WERI-Rb-1 (cell line): ENCODE measurements around the gene CDKAL1.
"Not testable (repeated sequence)": the region's sequence is repeated elsewhere in the genome, so short reads cannot be mapped to it uniquely, and the experiment has no call there.

ENCODE experiments used
- DNase-seq: peaks from one replicate; pipeline ENCODE4 v3.0.0-alpha.2; 2020
- H3K27ac ChIP-seq: fragments of 250-450 bp; sonication (Bioruptor Pico); 2 replicates; pipeline ENCODE4 v1.5.1; 2020; ENCODE audit warnings: mild to moderate bottlenecking, moderate library complexity
- H3K27me3 ChIP-seq: fragments of 250-450 bp; sonication (Bioruptor Pico); 2 replicates; pipeline ENCODE4 v1.5.1; 2021; ENCODE audit warnings: mild to moderate bottlenecking, low read depth, moderate library complexity; ENCODE audit not compliant: insufficient read depth, severe bottlenecking
- H3K36me3 ChIP-seq: fragments of 250-450 bp; sonication (Bioruptor Pico); 2 replicates; pipeline ENCODE4 v1.5.1; 2020; ENCODE audit warnings: mild to moderate bottlenecking, moderate library complexity
- H3K4me3 ChIP-seq: 2 replicates; pipeline ENCODE4 v1.5.1; 2011; ENCODE audit warnings: low read depth, mild to moderate bottlenecking, control low read depth, low read length
- H3K9me3 ChIP-seq: fragments of 250-450 bp; sonication (Bioruptor Pico); 2 replicates; pipeline ENCODE4 v1.5.1; 2021; ENCODE audit warnings: mild to moderate bottlenecking, moderate library complexity; ENCODE audit not compliant: severe bottlenecking
- CTCF ChIP-seq: IDR thresholded peaks from 2 replicates; pipeline ENCODE4 v1.5.1; 2011; ENCODE audit warnings: low read depth, mild to moderate bottlenecking, control low read depth, inconsistent platforms, low read length

CDKAL1 gene

GRCh38 chr6:20610636-20611370 is 76.5 kb downstream of the CDKAL1 start:
- H3K27ac ChIP-seq, result no peak overlapping the region
- DNase-seq, result no peak
- no peak for TF ChIP-seq CTCF

GRCh38 chr6:20617537-20617936 is 83.3 kb downstream of the CDKAL1 start:
- not testable (repeated sequence) for H3K27ac ChIP-seq

More at GRCh38 chr6:20610636-20611370, 76.5 kb downstream of the CDKAL1 start:
- Histone ChIP-seq H3K36me3 (peaks cover 4% of the 10 kb centered on the region), H3K9me3 (peaks cover 5% of the 10 kb centered on the region), H3K27me3 (no peaks in the 10 kb centered on the region), H3K4me3 (no peak overlapping the region)

GRCh38 chr6:20620043-20620442 is 85.8 kb downstream of the CDKAL1 start:
- Histone ChIP-seq H3K36me3 (peaks cover 9% of the 10 kb centered on the region), H3K9me3 (peaks cover 4% of the 10 kb centered on the region), H3K4me3 (no peak overlapping the region), H3K27me3 (no peaks in the 10 kb centered on the region), H3K27ac (no peak overlapping the region)
- DNase-seq, result no peak
- no peak for TF ChIP-seq CTCF

More at GRCh38 chr6:20617537-20617936, 83.3 kb downstream of the CDKAL1 start:
- H3K36me3 ChIP-seq, H3K27me3 ChIP-seq, H3K9me3 ChIP-seq, H3K4me3 ChIP-seq, DNase-seq: not testable (repeated sequence)

GRCh38 chr6:20623761-20624160 is 89.5 kb downstream of the CDKAL1 start:
- peaks cover 5% of the 10 kb centered on the region; the same call in 1 of the 2 replicates for H3K36me3 ChIP-seq
- no peak for TF ChIP-seq CTCF
- DNase-seq, result no peak
- H3K4me3 ChIP-seq, result no peak overlapping the region
- no peaks in the 10 kb centered on the region for H3K9me3 ChIP-seq
- no peak overlapping the region for H3K27ac ChIP-seq
- H3K27me3 ChIP-seq, result no peaks in the 10 kb centered on the region

- no peak for DNase-seq
- H3K36me3 ChIP-seq, result peaks cover 1% of the 10 kb centered on the region; the same call in 1 of the 2 replicates
- no peak overlapping the region for H3K4me3 ChIP-seq
- no peak overlapping the region for H3K27ac ChIP-seq
- H3K9me3 ChIP-seq, result no peaks in the 10 kb centered on the region
- H3K27me3 ChIP-seq, result no peaks in the 10 kb centered on the region
- no peak for TF ChIP-seq CTCF
Measured at GRCh38 chr6:20626165-20626564, 91.9 kb downstream of the CDKAL1 start.

GRCh38 chr6:20629509-20629908 is 95.3 kb downstream of the CDKAL1 start:
- TF ChIP-seq CTCF, result no peak
- Histone ChIP-seq H3K36me3 (peaks cover 3% of the 10 kb centered on the region; the same call in 1 of the 2 replicates), H3K27me3 (no peaks in the 10 kb centered on the region), H3K9me3 (no peaks in the 10 kb centered on the region), H3K27ac (no peak overlapping the region), H3K4me3 (no peak overlapping the region)
- DNase-seq, result no peak
